Omental fat pad (tissue), 4 donors: ENCODE data around the gene CYTIP. TPM values are rescaled to one million over a fixed set of nuclear protein-coding genes. Genes with fewer than 3 reads are reported as not detected.
"Not testable (repeated sequence)": the region's sequence is repeated elsewhere in the genome, so short reads cannot be mapped to it uniquely, and the experiment has no call there.

ENCODE experiments used
- ATAC-seq: fragments of 150-250 bp; one replicate; pipeline ENCODE4 v1.9.1; 2016; ENCODE audit warnings: mild to moderate bottlenecking, moderate library complexity; ENCODE audit not compliant: low FRiP score
- DNase-seq: peaks from one replicate; pipeline ENCODE4 v3.0.0-alpha.2; 2019; ENCODE audit warnings: low spot score
- CTCF ChIP-seq, 3 donors: fragments of 450-650 bp; IDR thresholded peaks; one replicate each; pipeline ENCODE4 v1.5.1; 2016 to 2017; ENCODE audit warnings: antibody characterized with exemption in 3 of 3, mild to moderate bottlenecking in 3 of 3, moderate library complexity in 2 of 3
- total RNA-seq, 4 donors: library from RNA; depleted of rRNA; stranded (reverse); fragments of >200 nt; gene quantifications; one replicate each; pipeline ENCODE4 v1.1.0, GENCODE V29; 2016

The CYTIP gene
- total RNA-seq, 4 donors from 2014 or later = 13.4 to 26.1 (median 17.5) TPM

GRCh38 chr2:157419031-157419575 lies 24.8 kb downstream of the CYTIP start:
- no peak for DNase-seq
- no peak for TF ChIP-seq CTCF (IDR thresholded peaks at IDR 0.05)
- no peak for ATAC-seq

GRCh38 chr2:157418239-157418641 lies 25.6 kb downstream of the CYTIP start:
- TF ChIP-seq CTCF (IDR thresholded peaks at IDR 0.05) = no peak
- DNase-seq (no peak), ATAC-seq (no peak)

- DNase-seq (no peak), ATAC-seq (no peak)
- TF ChIP-seq CTCF (IDR thresholded peaks at IDR 0.05) = no peak
These were observed 28.2 kb downstream of the CYTIP start for GRCh38 chr2:157415591-157416101.

- ATAC-seq = no peak
These were observed 29.8 kb downstream of the CYTIP start for GRCh38 chr2:157414050-157414449.

GRCh38 chr2:157413326-157414035 lies 30.4 kb downstream of the CYTIP start:
- ATAC-seq = no peak
- no peak for TF ChIP-seq CTCF (IDR thresholded peaks at IDR 0.05)
- DNase-seq = no peak

More at GRCh38 chr2:157414050-157414449, 29.8 kb downstream of the CYTIP start:
- no peak for DNase-seq
- TF ChIP-seq CTCF (IDR thresholded peaks at IDR 0.05) = no peak

- no peak for TF ChIP-seq CTCF (IDR thresholded peaks at IDR 0.05)
- DNase-seq (no peak), ATAC-seq (no peak)
These were observed 32.1 kb downstream of the CYTIP start for GRCh38 chr2:157411624-157412336.

- DNase-seq, ATAC-seq: not testable (repeated sequence)
These were observed 38.5 kb downstream of the CYTIP start for GRCh38 chr2:157405398-157405797.
